Uterus (tissue), 4 donors: Measurements from ENCODE around the gene MAP7D3. TPM values are rescaled to one million over a fixed set of nuclear protein-coding genes. Genes with fewer than 3 reads are reported as not detected.

Source experiments
- DNase-seq, 2 donors: peaks; one replicate each; pipeline ENCODE4 v3.0.0-alpha.2; 2019 to 2020
- H3K27ac ChIP-seq, 2 donors: fragments of 200-600 bp; sonication (generic); 1 replicate in 1 of 2; 2 replicates in 1 of 2; pipeline ENCODE4 v1.5.1; 2016 to 2018
- H3K27me3 ChIP-seq, 2 donors: fragments of 200-600 bp; sonication (generic); one replicate each; pipeline ENCODE4 v1.5.1; 2018 to 2019; ENCODE audit warnings: control low read depth in 1 of 2
- H3K36me3 ChIP-seq, 2 donors: fragments of 200-600 bp; sonication (generic); one replicate each; pipeline ENCODE4 v1.5.1; 2019; ENCODE audit warnings: control low read depth in 1 of 2
- H3K4me1 ChIP-seq, 2 donors: fragments of 200-600 bp; sonication (generic); one replicate each; pipeline ENCODE4 v1.5.1; 2018 to 2019; ENCODE audit warnings: control low read depth in 1 of 2
- H3K4me3 ChIP-seq, 2 donors: fragments of 200-600 bp; sonication (generic); 1 replicate in 1 of 2; 2 replicates in 1 of 2; pipeline ENCODE4 v1.5.1; 2018 to 2019; ENCODE audit warnings: mild to moderate bottlenecking in 1 of 2
- H3K9me3 ChIP-seq, 2 donors: fragments of 200-600 bp; sonication (generic); one replicate each; pipeline ENCODE4 v1.5.1; 2019; ENCODE audit warnings: control low read depth in 1 of 2
- CTCF ChIP-seq, 4 experiments: fragments of 200-600 bp in 2 of 4; fragments of 450-650 bp in 2 of 4; sonication (generic) in 2 of 4; IDR thresholded peaks; one replicate each; pipeline ENCODE4 v1.5.1; 2016 to 2019; ENCODE audit warnings: antibody characterized with exemption in 4 of 4, mild to moderate bottlenecking in 2 of 4, moderate library complexity in 1 of 4
- POLR2A ChIP-seq, 2 donors: fragments of 450-650 bp; IDR thresholded peaks; one replicate each; pipeline ENCODE4 v1.6.1; 2016; ENCODE audit warnings: antibody characterized with exemption in 2 of 2, mild to moderate bottlenecking in 1 of 2, moderate library complexity in 1 of 2
- intact Hi-C: fragments of 100-400 bp; cut with DNase I; formaldehyde crosslinking; loops from one replicate; pipeline ENCODE4 v1.15.1; 2023; ENCODE audit warnings: low total_unique reads
- total RNA-seq, 4 donors: library from RNA; depleted of rRNA in 3 of 4; stranded (reverse); fragments of >200 nt in 3 of 4; gene quantifications; one replicate each; pipeline versions ENCODE4 v1.1.0 to v1.2.4, GENCODE V29; 2014 to 2023
- donor health status: DM: yes; HTN: yes; CAD: no.

The MAP7D3 gene
- total RNA-seq, 4 donors from 2014 or later = 13.8 to 28.5 (median 20.4) TPM

GRCh38 chrX:136189222-136189621 is 62.0 kb downstream of the MAP7D3 start:
- DNase-seq = no peak
- intact Hi-C loops = no loop called here
- TF ChIP-seq CTCF (IDR thresholded peaks at IDR 0.05) (no peak), POLR2A (IDR thresholded peaks at IDR 0.05) (no peak)
- Histone ChIP-seq H3K27ac (peak overlapping the region; percentile 40 to 56), H3K9me3 (no peaks in the 10 kb centered on the region), H3K4me1 (peaks cover 0 to 7% of the 10 kb centered on the region in 2 donors), H3K27me3 (no peaks in the 10 kb centered on the region), H3K36me3 (no peaks in the 10 kb centered on the region), H3K4me3 (no peak overlapping the region)

GRCh38 chrX:136186023-136186413 is 65.2 kb downstream of the MAP7D3 start:
- Histone ChIP-seq H3K4me1 (peaks cover 0 to 9% of the 10 kb centered on the region in 2 donors), H3K9me3 (no peaks in the 10 kb centered on the region), H3K27me3 (no peaks in the 10 kb centered on the region), H3K36me3 (no peaks in the 10 kb centered on the region), H3K27ac (peak overlapping the region; percentile 68 to 80), H3K4me3 (no peak overlapping the region)
- TF ChIP-seq CTCF (IDR thresholded peaks at IDR 0.05) (no peak), POLR2A (IDR thresholded peaks at IDR 0.05) (no peak)
- no peak for DNase-seq
- intact Hi-C loops = no loop called here

- no peaks in the 10 kb centered on the region for H3K27me3 ChIP-seq
- intact Hi-C loops = no loop called here
- H3K36me3 ChIP-seq = no peaks in the 10 kb centered on the region
- TF ChIP-seq CTCF (IDR thresholded peaks at IDR 0.05) (no peak), POLR2A (IDR thresholded peaks at IDR 0.05) (no peak)
- no peak for DNase-seq
- no peak overlapping the region for H3K4me3 ChIP-seq
- H3K4me1 ChIP-seq = peaks cover 0 to 9% of the 10 kb centered on the region in 2 donors
- no peaks in the 10 kb centered on the region for H3K9me3 ChIP-seq
- H3K27ac ChIP-seq = peak overlapping the region; percentile 68 to 80
Measured at GRCh38 chrX:136185401-136186022, 65.7 kb downstream of the MAP7D3 start.

GRCh38 chrX:136183917-136184316 is 67.3 kb downstream of the MAP7D3 start:
- H3K4me1 ChIP-seq = peaks cover 0 to 9% of the 10 kb centered on the region in 2 donors
- no peak for TF ChIP-seq CTCF (IDR thresholded peaks at IDR 0.05)
- TF ChIP-seq POLR2A (IDR thresholded peaks at IDR 0.05) = no peak
- H3K9me3 ChIP-seq = no peaks in the 10 kb centered on the region
- intact Hi-C loops = no loop called here
- H3K4me3 ChIP-seq = no peak overlapping the region
- no peaks in the 10 kb centered on the region for H3K27me3 ChIP-seq
- DNase-seq = no peak
- H3K36me3 ChIP-seq = no peaks in the 10 kb centered on the region
- peak overlapping the region; percentile 15 to 80 for H3K27ac ChIP-seq

- Histone ChIP-seq H3K4me3 (no peak overlapping the region), H3K36me3 (no peaks in the 10 kb centered on the region), H3K27ac (peak overlapping the region; percentile 81 to 88), H3K4me1 (peaks cover 0 to 9% of the 10 kb centered on the region in 2 donors), H3K9me3 (no peaks in the 10 kb centered on the region), H3K27me3 (no peaks in the 10 kb centered on the region)
- TF ChIP-seq CTCF (IDR thresholded peaks at IDR 0.05) (no peak), POLR2A (IDR thresholded peaks at IDR 0.05) (no peak)
- DNase-seq = no peak
- intact Hi-C loops = no loop called here
Measured at GRCh38 chrX:136183172-136183571, 68.0 kb downstream of the MAP7D3 start.
